BE2C (cell line): ENCODE data around the gene NFAM1.

Experiments
- DNase-seq: peaks from one replicate; pipeline ENCODE4 v3.0.0-alpha.2; 2020
- H3K27me3 ChIP-seq: fragments of 250-450 bp; sonication (Bioruptor Pico); 2 replicates; pipeline ENCODE4 v1.5.1; 2020; ENCODE audit warnings: mild to moderate bottlenecking
- H3K36me3 ChIP-seq: fragments of 250-450 bp; sonication (Bioruptor Pico); 2 replicates; pipeline ENCODE4 v1.5.1; 2020; ENCODE audit warnings: mild to moderate bottlenecking
- H3K4me1 ChIP-seq: fragments of 250-450 bp; sonication (Bioruptor Pico); 2 replicates; pipeline ENCODE4 v1.5.1; 2020
- H3K4me3 ChIP-seq: 2 replicates; pipeline ENCODE4 v1.5.1; 2011; ENCODE audit warnings: low read depth, low read length
- H3K9me3 ChIP-seq: fragments of 250-450 bp; sonication (Bioruptor Pico); 2 replicates; pipeline ENCODE4 v1.5.1; 2020
- CTCF ChIP-seq: IDR thresholded peaks from 2 replicates; pipeline ENCODE4 v1.5.1; 2012; ENCODE audit warnings: mild to moderate bottlenecking, low read depth, low read length

Gene NFAM1

GRCh38 chr22:42387631-42388030, 44.6 kb downstream of the NFAM1 start:
- no peaks in the 10 kb centered on the region for H3K36me3 ChIP-seq
- no peak overlapping the region for H3K4me3 ChIP-seq
- H3K27me3 ChIP-seq = no peaks in the 10 kb centered on the region
- peaks cover 11% of the 10 kb centered on the region for H3K4me1 ChIP-seq
- no peak for DNase-seq
- no peak for TF ChIP-seq CTCF
- no peaks in the 10 kb centered on the region; the same call in 1 of the 2 replicates for H3K9me3 ChIP-seq

GRCh38 chr22:42385696-42386095, 46.5 kb downstream of the NFAM1 start:
- no peak for TF ChIP-seq CTCF
- H3K4me3 ChIP-seq = no peak overlapping the region
- H3K36me3 ChIP-seq = no peaks in the 10 kb centered on the region
- H3K4me1 ChIP-seq = peaks cover 16% of the 10 kb centered on the region
- no peaks in the 10 kb centered on the region for H3K9me3 ChIP-seq
- DNase-seq = no peak
- no peaks in the 10 kb centered on the region for H3K27me3 ChIP-seq

DNA sequence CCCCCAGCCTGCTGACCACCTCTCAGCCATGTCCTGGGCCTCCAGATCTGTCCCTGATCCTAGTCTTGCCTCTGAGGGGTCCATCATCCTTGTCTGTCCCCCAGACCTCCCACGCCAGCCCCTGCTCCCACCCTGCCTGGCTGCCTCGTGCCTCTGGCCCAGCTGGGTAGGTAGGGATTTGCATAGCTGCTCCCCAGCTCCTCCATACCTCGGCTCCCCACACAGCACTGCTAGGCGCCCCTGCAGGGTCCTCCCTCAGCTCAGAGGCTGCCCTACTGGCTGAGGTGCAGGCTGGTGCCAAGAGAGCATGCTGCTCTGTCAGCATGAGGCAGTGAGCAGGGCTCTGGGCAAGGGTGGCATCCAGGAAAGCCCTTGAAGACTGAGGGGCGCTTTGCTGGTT, 47.7 kb downstream of the NFAM1 start:
- no peaks in the 10 kb centered on the region for H3K36me3 ChIP-seq
- no peaks in the 10 kb centered on the region for H3K9me3 ChIP-seq
- no peaks in the 10 kb centered on the region for H3K27me3 ChIP-seq
- TF ChIP-seq CTCF = no peak
- peaks cover 26% of the 10 kb centered on the region for H3K4me1 ChIP-seq
- DNase-seq = no peak
- no peak overlapping the region for H3K4me3 ChIP-seq

- DNase-seq = no peak
- peaks cover 28% of the 10 kb centered on the region for H3K4me1 ChIP-seq
- TF ChIP-seq CTCF = no peak
- H3K36me3 ChIP-seq = no peaks in the 10 kb centered on the region
- H3K9me3 ChIP-seq = no peaks in the 10 kb centered on the region
- no peaks in the 10 kb centered on the region for H3K27me3 ChIP-seq
- no peak overlapping the region for H3K4me3 ChIP-seq
Observed at GRCh38 chr22:42383851-42384417, 48.3 kb downstream of the NFAM1 start.

GRCh38 chr22:42383287-42383686, 48.9 kb downstream of the NFAM1 start:
- no peak for DNase-seq
- no peak for TF ChIP-seq CTCF
- no peaks in the 10 kb centered on the region for H3K36me3 ChIP-seq
- no peak overlapping the region for H3K4me3 ChIP-seq
- no peaks in the 10 kb centered on the region for H3K27me3 ChIP-seq
- no peaks in the 10 kb centered on the region for H3K9me3 ChIP-seq
- H3K4me1 ChIP-seq = peaks cover 22% of the 10 kb centered on the region

- DNase-seq = no peak
Observed at GRCh38 chr22:42380769-42381551, 51.2 kb downstream of the NFAM1 start.

More at GRCh38 chr22:42380769-42381551, 51.2 kb downstream of the NFAM1 start:
- H3K4me1 ChIP-seq = peaks cover 30% of the 10 kb centered on the region
- no peak overlapping the region for H3K4me3 ChIP-seq
- no peaks in the 10 kb centered on the region for H3K36me3 ChIP-seq
- H3K27me3 ChIP-seq = no peaks in the 10 kb centered on the region
- no peak for TF ChIP-seq CTCF
- H3K9me3 ChIP-seq = no peaks in the 10 kb centered on the region
